ENCODE measurements around the gene TTC39C.
"Not testable (repeated sequence)": the region's sequence is repeated elsewhere in the genome, so short reads cannot be mapped to it uniquely, and the experiment has no call there.

TTC39C gene

DNA sequence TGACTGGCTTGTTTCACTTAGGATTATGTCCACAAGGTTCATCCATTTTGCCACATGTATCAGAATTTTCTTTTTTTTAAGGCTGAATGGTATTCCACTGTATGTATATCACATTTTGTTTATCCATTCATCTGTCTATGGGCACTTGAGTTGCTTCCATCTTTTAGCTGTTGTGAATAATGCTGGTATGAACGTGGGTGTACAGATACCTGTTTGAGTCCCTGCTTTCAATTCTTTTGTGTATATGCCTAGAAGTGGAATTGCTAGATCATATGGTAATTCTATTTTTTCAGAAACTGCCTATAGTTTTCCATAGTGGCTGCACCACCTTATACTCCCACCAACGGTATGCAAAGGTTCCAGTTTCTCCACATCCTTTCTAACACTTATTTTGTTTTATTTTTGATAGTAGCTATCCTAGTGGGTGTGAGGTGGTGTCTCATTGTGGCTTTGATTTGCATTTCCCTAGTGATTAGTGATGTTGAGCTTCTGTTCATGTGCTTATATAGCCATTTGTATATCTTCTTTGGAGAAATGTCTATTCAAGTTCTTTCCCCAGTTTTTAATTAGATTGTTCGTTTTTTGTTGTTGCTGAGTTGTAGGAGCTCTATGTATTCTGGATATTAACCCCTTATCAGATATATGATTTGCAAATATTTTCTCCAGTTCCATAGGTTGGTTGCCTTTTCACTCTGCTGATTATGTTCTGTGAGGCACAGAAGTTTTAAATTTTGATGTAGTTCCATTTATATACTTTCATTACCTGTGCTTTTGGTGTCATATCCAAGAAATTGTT lies 40.7 kb downstream of the TTC39C start:
- DNase-seq = no peak

DNA sequence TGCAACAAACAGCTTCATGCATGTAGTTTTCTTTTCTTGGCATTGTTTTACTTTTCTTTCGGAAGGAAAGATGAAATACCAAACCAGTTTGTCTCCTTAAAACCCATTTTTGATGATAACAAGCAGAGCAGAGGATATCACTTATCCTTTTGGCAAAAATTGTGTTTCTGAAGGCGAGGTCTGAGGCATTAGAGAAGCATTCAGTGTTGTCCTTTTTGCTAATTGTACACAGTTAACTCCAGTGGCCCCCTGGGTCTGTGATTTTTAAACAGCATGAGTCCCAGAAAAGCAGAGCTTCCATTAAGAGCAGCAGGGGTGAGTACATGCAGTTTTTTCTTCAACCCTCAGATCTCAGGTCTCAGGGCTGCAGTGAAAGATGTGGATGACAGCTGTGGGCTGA lies 41.3 kb downstream of the TTC39C start:
- no peak for DNase-seq

DNA sequence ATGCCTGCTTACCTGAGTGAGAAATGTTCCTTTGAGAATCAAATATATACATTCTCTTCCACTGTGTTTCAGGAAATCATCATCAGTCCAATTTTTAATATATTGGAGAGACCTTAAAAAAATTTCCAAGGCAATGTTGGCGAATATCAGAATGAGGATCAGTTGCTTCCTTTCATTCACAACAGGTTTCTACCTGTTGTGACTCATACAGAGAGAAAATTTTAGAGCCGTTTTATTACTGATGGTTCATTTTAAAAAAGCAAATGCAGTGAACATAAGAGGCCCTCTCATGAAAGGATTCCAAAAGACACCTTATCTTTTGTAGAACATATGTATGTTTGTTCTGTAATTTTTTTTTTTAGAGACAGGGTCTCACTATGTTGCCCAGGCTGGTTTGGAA lies 42.0 kb downstream of the TTC39C start:
- no peak for DNase-seq

DNA sequence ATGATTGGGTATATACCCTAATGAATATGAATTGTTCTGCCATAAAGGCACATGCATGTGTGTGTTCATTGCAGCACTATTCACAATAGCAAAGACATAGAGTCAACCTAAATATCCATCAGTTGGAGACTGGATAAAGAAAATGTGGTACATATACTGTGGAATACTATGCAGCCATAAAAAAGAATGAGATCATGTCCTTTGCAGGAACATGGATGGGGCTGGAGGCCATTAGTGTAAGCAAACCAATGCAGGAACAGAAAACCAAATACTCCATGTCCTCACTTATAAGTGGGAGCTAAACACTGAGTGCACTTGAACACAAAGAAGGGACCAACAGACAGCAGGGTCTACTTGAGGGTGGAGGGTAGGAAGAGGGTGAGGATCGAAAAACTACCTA lies 43.2 kb downstream of the TTC39C start:
- no peak for DNase-seq

DNA sequence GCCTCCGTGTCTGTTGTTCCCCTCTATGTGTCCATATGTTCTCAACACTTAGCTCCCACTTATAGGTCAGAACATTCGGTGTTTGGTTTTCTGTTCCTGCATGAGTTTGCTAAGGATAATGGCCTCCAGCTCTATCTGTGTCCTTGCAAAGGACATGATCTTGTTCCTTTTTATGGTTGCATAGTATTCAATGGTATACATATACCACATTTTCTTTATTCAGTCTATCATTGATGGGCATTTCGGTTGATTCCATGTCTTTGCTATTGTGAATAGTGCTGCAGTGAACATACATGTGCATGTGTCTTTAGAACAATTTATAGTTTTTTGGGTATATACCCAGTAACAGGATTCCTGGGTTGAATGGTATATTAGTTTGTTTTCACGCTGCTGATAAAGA lies 44.8 kb downstream of the TTC39C start:
- DNase-seq = not testable (repeated sequence)

DNA sequence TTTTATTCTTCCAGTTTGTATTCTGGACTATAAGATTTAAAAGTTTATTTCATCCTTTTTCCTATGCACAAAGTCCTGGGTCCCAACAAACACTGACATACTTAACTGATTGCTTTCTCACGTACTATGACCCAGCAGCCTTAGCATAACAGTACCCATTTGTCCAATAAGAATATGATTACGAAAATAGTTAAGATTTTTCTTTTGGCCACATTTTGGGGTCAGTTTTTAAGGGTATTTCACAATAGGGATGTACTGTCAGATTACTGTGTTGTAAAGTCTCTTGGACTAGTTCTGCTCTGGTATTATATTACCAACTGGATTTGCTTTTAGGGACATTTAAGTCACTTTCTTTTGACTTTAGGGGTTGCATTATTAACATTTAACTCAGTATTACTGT lies 46.1 kb downstream of the TTC39C start:
- DNase-seq = no peak

DNA sequence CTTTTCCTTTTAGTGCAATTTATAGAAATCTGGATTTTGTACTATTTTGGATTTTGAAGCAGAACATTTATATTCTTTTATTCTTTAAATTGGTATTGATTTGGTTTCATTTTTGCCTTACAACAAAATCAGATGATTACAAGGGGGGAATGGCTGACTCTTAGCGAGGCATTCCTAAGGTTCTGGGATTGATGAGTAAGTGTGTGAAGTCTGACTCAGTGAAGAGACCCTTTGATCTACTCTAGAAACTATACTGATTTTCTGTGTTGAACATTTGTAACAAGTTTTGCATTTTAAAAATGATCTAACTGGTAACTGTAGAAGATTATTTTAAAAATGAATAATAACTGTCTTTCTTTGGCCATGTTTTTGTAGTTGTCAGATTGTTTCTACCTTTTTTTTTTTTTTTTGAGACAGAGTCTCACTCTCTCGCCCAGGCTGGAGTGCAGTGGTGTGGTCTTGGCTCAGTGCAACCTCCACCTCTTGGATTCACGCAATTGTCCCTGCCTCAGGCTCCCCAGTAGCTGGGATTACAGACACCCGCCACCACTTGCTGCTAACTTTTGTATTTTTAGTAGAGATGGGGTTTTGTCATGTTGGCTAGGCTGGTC lies 48.7 kb downstream of the TTC39C start:
- no peak for DNase-seq

DNA sequence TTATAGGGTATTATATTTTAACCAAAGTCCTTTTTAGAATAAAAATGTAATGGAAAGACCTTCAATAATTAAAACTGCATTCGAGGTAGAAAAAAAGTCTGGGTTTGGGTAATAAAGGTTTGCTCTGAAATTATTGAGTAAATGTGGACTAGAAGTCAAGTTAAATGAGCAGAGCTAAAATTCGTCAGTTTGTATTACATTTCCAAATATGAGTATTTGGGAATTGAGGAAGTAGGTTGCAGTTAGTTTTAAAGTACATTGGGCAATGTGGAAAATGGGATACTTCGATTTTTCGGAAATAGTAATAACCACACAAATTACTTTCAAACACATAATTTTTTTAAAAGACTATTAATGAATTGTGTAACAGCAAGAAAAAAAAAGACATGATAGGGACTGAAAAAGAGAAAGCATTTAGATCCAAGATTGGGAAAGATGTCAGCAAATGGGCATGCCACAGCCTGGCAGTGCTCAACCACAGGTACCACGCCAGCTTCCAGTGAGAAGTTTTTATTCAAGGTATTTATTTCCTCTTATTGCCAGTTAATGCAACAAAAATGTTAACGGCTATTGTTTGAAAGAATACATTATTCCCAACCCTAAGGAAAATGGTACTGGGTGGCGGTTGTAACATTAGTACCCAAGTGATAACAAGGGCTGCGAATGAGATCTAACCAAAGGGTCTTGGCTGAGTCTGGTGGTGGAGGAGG lies 50.0 kb downstream of the TTC39C start:
- no peak for DNase-seq

DNA sequence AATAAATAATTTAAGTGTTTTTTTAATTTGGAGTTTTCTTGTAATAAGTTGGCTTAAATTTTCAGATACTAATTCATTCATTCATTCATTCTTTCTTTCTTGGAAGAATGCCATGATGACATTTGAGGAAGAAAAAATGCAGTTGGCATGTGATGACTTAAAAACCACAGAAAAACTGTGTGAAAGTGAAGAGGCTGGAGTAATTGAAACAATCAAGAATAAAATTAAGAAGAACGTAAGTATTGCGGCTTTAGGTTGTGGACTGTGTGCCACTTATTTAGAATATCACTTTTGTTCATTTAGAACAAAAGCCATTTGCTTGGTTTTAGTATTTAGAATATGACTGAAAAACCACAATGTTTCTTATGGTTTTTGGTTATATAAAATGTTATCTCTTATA lies 51.4 kb downstream of the TTC39C start:
- DNase-seq = no peak

DNA sequence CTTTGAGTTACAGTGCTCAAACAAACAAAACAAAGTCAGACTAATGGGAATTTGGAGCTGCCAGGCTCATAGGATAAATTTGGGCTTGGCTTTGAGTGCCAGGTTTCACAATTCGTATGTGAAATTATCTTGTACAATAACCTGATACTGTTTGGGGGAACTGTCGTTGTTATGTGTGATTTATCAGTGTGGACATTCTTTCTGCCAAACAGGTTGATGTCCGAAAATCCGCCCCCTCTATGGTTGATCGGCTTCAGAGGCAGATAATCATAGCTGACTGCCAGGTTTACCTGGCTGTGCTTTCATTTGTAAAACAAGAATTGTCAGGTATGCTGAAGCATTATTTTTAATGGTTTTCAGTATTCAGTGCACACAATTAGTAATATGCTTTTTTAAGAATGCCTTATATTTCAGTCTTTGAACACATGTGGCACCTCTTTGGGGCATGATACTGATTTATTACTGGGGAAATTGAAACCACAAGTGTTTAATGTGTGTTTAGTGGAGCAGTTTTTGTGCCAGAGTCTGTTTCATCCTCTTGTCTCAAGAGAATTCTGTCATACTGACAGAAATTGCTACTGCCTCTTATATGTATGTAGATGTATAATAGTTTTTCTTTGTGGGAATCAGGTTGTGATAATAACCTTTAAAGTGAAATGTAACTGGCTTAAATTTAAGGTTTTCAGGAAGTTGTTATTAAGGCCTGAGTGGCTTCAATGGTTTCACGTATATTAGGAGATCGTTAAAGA lies 54.6 kb downstream of the TTC39C start:
- no peak for DNase-seq

DNA sequence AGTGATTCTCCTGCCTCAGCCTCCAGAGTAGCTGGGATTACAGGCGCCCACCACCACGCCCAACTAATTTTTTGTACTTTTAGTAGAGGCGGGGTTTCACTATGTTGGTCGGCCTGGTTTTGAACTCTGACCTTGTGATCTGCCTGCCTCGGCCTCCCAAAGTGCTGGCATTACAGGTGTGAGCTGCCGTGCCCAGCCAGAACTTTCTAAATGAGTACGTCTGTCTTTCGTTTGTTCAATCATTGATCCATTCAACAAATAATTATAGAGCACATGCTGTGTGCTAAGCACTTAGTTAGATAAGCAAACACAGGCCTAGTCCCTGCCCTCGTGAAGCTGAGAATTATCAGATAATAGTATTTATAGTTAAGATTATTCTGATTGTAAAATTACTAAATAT lies 56.5 kb downstream of the TTC39C start:
- no peak for DNase-seq

DNA sequence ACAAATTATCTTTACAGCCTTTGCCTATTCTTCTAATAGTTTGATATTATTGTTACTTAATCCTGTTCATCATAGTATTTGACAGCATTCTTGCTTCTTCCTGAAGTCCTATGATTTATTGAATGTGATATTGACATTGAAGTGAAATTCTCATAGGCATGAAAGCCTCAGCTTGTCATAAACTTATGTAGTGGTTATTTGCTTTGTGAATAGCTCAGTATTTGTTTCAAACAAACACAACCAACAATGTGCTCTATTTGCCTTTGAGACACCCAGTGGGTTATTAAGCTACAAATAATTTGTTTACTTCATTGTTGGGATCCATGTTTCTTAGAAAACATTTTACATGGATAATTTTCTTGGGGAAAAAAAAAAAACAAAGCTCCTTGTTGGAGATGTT lies 57.2 kb downstream of the TTC39C start:
- no peak for DNase-seq

DNA sequence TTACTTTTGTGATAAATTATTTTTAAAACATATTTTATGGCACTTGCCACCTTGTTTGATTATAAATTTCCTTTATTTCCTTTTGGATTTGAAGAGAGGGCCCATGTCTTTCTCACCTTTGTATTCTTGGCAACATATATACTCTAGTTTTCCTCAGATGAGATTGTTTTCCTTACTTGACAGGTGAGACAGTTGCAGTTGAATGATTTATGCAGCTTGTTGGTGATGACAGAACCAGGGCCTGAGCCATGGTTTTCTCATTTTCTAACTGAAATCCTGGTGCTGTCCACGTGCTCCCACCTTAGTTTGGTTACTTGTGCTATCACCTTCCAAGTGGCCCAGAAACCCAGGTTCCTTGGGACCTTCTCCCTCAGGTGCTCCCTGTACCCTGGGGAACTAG lies 58.2 kb downstream of the TTC39C start:
- DNase-seq = no peak

DNA sequence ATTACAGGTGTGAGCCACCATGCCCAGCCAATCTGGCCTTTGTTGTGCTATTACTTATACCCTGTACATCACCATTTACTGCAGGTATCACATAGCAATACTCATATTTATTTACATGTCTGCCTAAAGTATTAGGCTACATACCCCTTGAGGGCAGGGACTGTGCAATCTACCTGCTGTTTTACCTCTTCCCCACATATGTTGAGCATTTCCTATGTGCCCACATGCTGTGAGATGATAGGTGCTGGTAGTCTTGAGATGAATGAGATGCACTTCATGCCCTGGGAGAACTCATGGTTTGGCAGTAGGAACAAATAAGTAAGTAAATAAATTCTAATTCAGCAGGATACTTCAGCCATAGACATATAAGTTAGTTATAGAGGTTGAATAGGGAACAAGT lies 59.2 kb downstream of the TTC39C start:
- DNase-seq = no peak

DNA sequence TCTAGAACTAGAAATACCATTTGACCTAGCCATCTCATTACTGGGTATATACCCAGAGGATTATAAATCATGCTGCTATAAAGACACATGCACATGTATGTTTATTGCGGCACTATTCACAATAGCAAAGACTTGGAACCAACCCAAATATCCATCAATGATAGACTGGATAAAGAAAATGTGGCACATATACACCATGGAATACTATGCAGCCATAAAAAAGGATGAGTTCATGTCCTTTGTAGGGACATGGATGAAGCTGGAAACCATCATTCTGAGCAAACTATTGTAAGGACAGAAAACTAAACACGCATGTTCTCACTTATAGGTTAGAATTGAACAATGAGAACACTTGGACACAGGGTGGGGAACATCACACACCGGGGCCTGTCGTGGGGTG lies 60.2 kb downstream of the TTC39C start:
- not testable (repeated sequence) for DNase-seq

DNA sequence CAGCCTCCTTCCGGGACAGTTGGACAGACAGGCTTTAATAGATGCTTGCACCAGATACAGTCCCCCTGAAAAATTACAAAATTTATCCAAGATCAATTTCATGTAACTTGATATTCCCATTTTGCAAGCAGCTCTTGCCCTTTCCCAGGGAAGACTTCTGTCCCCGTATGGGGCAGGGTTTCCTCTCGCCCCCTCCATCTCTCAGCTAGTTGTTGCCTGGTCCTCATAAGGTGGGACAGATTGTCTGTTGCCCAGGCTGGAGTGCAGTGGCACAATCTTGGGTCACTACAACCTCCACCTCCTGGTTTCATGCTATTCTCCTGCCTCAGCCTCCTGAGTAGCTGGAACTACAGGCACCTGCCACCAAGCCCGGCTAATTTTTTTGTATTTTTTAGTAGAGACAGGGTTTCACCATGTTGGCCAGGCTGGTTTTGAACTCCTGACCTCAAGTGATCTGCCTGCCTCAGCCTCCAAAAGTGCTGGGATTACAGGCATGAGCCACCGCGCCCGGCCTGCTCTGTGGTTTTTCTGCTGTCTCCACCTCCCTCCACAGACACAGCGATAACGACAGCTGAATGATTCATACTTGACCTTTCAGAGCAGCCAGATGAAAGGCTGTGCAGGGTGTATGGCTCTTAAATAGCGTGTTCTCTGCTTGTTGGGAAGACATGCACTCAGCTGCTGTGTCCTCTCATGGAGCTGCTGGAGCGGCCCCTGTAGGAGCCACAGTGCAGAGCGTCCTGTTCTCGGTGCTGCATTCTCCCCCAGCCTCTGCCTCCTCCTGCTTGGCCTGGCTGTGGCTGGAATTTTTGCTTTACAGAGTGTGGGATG lies 61.4 kb downstream of the TTC39C start:
- no peak for DNase-seq

DNA sequence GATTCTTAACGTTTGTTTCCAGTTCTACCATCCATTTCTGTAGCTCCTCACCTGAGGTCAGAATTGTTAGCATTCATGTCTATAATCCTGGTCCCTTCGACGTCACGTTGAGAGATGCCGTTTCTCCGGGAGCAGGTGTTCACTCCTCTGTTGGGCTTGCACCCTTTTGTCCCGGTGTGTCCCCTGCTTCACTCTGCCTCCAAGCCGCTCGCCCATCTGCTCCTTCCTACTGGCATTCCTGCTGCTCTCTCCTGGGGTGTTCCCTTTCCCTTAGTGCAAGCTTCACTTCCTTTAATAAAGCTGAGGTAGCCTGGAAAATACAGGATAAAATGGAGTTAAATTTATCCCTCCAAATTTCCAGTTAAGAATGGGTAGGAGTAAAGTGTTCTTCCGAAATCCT lies 62.4 kb downstream of the TTC39C start:
- DNase-seq = no peak

DNA sequence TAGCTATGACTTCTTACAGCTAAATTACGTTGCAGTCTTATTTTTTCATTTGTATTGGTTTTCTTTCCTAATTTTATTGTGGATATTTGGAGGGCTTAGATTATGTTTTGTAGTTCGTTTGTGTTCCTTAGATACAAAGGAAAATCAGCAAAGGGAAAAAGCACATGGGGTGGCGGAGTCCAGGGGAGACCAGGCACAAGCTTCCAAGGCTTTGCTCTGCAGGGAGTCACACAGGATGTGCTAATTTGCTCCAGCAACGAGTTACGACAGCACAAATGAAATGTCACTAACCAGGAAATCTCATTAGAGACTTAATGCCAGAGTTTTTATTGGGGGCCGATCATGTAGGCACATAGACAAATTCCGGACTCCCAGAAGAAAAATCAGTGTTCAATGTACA lies 63.8 kb downstream of the TTC39C start:
- no peak for DNase-seq

DNA sequence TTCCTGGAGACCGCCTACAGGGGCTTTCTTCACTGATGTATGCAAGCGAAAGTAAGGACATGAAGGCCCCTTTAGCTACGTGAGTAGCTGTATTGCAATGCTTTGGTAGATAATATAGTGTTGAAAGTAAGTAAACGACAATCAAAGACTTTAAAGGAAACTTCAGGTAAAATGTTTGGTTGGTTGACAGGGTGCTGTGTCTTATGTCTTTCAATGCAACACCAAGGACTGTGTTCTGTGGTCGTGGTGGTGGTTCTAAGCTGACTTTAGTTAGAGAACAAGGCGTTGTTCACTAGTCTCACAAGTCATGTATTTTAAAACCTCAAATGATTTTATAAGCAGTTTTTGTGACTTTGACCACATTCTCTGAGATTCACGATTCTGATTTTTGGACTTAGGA lies 66.3 kb downstream of the TTC39C start:
- DNase-seq = no peak

DNA sequence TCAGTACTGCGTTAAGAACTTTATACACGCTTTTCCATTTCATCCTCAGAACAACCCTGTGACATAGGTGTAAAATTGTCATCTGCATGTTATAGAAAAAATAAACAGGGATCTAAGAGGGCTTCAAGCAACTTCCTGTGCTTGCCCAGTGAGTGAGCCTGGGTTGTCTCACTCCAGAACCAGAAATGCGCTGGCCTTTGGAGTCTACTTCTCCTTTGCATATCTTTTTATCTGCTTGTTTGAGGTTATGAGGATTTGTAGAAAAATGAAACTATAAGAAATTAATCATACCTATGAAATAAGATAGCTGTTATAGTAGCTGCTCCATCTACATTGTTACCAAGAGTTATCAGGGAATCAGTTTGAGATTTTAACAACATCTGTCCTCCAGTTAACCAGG lies 69.0 kb downstream of the TTC39C start:
- no peak for DNase-seq

DNA sequence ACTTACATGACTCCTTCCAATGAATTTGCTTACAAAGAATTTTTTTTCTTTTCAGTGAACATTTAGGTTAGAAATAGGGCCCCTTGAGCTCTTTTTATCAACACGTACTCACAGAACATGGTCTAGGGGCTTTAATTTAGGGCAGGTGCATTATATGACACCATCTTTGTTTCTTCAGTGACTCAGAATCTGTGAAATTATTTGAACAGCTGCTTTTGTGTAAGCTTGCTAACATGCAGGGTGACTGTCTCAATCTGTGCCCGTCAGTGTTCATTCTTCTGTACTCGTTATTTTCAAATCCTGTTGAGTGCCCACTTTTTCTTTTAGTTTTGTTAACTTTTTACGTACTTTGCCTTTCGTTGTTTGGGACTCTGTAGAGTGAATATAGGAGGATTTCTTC lies 71.5 kb downstream of the TTC39C start:
- DNase-seq = no peak

DNA sequence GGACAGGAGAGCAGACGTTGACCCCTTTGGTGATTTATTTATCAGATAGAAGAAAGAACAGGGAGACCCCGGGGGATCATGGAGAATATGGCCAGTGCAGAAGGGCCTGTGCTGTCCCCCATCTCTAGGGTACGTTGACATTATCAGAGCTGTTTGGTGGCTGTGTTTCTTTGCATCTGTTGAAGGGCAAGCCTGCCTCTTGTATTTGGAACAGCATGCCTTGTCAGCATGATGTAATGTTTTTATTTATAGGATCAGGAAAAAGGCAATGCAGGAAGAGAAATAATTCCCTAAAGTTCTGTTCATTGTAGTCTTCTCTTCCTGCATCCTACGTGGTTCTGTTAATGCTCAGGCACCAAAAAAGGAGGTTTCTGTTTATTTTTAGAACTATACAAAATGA lies 74.5 kb downstream of the TTC39C start:
- no peak for DNase-seq

Measured in GDM1 (cell line).